Type B pancreatic cell (in vitro differentiated cells): ENCODE measurements around the gene HELB. TPM values are rescaled to one million over a fixed set of nuclear protein-coding genes. Genes with fewer than 3 reads are reported as not detected.

Source experiments
- DNase-seq: peaks from one replicate; pipeline ENCODE4 v3.0.0; 2021; ENCODE audit warnings: mixed read lengths; ENCODE audit not compliant: unreplicated experiment; ENCODE audit errors: extremely low spot score
- H3K27ac Mint-ChIP-seq: 2 replicates; pipeline ENCODE4 v1.8.0; 2021; ENCODE audit warnings: mild to moderate bottlenecking, mixed read lengths
- H3K27me3 Mint-ChIP-seq: 2 replicates; pipeline ENCODE4 v1.8.0; 2021; ENCODE audit warnings: mixed read lengths
- H3K36me3 Mint-ChIP-seq: 2 replicates; pipeline ENCODE4 v1.8.0; 2021; ENCODE audit warnings: mixed read lengths
- H3K4me1 Mint-ChIP-seq: one replicate; pipeline ENCODE4 v1.8.0; 2021; ENCODE audit warnings: mixed read lengths; ENCODE audit not compliant: unreplicated experiment
- H3K4me3 Mint-ChIP-seq: 2 replicates; pipeline ENCODE4 v1.8.0; 2021; ENCODE audit warnings: mild to moderate bottlenecking, mixed read lengths
- H3K9me3 Mint-ChIP-seq: 2 replicates; pipeline ENCODE4 v1.8.0; 2021; ENCODE audit warnings: mixed read lengths
- total RNA-seq: library from RNA; stranded (reverse); gene quantifications from 2 replicates; pipeline ENCODE4 v1.2.1, GENCODE V29; 2021; ENCODE audit warnings: low replicate concordance
- TF ChIP-seq, protein P1 (sequence below): fragments of 200-600 bp; sonication (generic); conservative IDR thresholded peaks from 2 replicates; pipeline ENCODE4 v1.5.0; 2021; ENCODE audit warnings: antibody characterized with exemption, mild to moderate bottlenecking

HELB gene
- total RNA-seq, 1 donor from 2014 or later = 5.5 TPM

DNA sequence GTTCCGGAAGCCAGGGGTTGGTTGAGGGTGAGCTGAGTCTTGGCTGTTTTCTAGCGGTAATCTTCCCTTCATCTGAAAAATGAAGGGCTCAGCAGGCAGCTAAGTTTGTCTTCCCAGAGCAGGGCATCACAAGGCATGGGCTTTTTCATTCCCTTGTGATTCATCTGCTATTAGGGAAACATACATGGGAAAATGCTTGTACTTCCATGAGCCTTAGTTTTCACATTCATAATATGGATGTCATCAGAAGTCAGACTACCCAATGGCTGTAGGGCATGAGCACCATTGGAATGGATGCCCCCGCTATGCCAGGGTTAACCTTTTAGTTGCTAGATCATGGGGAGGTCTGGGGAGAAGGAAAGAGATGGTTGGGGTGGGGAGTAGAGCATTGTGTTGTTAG lies 18.7 kb downstream of the HELB start:
- DNase-seq = no peak
- peaks cover 3% of the 10 kb centered on the region for H3K36me3 Mint-ChIP-seq
- H3K4me3 Mint-ChIP-seq = no peak overlapping the region
- no peaks in the 10 kb centered on the region for H3K9me3 Mint-ChIP-seq
- no peaks in the 10 kb centered on the region for H3K27me3 Mint-ChIP-seq
- H3K27ac Mint-ChIP-seq = no peak overlapping the region
- TF ChIP-seq, protein P1, sequence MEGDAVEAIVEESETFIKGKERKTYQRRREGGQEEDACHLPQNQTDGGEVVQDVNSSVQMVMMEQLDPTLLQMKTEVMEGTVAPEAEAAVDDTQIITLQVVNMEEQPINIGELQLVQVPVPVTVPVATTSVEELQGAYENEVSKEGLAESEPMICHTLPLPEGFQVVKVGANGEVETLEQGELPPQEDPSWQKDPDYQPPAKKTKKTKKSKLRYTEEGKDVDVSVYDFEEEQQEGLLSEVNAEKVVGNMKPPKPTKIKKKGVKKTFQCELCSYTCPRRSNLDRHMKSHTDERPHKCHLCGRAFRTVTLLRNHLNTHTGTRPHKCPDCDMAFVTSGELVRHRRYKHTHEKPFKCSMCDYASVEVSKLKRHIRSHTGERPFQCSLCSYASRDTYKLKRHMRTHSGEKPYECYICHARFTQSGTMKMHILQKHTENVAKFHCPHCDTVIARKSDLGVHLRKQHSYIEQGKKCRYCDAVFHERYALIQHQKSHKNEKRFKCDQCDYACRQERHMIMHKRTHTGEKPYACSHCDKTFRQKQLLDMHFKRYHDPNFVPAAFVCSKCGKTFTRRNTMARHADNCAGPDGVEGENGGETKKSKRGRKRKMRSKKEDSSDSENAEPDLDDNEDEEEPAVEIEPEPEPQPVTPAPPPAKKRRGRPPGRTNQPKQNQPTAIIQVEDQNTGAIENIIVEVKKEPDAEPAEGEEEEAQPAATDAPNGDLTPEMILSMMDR = no peak
- H3K4me1 Mint-ChIP-seq = peaks cover 4% of the 10 kb centered on the region

DNA sequence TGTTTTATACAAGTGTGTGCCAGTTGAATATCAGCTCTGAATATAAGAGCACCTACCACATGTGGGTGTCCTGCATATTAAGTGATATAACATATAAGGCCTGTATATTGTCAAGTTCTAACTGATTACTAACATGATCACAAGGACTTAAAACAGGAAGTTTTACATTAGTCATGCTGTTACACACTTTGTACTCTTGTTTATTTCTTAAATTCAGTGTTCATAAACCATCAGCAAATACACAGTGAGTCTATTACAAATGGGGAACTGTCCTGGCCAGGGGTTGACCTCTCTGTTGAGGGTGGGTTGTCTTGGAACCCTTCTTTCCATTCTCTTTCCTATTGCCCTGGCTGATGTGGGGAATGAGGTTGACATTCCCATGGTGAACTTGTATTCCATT lies 19.1 kb downstream of the HELB start:
- H3K4me1 Mint-ChIP-seq = peaks cover 4% of the 10 kb centered on the region
- TF ChIP-seq, protein P1 = no peak
- H3K27ac Mint-ChIP-seq = no peak overlapping the region
- H3K27me3 Mint-ChIP-seq = no peaks in the 10 kb centered on the region
- no peaks in the 10 kb centered on the region for H3K9me3 Mint-ChIP-seq
- H3K36me3 Mint-ChIP-seq = peaks cover 3% of the 10 kb centered on the region
- no peak for DNase-seq
- H3K4me3 Mint-ChIP-seq = no peak overlapping the region

DNA sequence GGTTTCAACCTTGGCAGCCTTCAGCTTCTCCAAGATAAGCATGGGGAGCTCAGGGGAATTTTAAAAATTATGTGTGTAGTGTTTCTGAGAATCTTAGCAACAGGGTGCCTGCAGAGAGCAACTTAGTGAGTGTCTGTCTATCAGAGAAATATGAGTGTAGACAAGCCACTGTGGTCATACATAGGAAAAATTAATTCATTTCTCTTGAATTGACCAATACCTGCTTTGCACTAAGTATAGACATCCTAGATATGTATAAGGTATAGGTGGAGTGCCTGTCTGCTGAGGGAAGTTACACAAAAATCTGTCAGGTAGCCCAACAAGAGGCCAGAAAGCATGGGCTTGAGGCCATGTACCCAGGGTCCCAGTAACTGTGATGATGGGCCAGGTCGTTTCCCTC lies 20.7 kb downstream of the HELB start:
- Mint-ChIP-seq H3K4me3 (no peak overlapping the region), H3K9me3 (no peaks in the 10 kb centered on the region), H3K27ac (no peak overlapping the region), H3K4me1 (peaks cover 4% of the 10 kb centered on the region), H3K27me3 (no peaks in the 10 kb centered on the region), H3K36me3 (peaks cover 14% of the 10 kb centered on the region)
- TF ChIP-seq, protein P1 = no peak
- no peak for DNase-seq

DNA sequence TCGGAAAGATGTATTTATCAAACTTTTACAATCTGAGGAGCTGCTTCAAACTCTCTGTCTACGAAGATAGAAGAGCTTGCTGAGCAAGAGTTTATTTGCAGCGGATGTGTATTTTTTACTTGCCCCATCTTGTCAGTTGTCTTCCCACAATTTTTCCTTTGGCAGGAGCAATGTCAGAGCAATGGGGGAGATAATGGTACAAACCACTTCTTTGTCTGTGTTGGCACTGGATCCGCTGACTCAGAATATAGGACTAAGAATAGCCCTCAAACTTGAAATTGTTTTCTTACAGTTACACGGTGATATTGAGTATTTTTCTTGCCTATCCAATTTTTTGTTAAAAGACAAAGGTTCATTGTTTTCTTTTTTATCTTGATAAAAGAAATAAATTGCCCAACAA lies 27.6 kb downstream of the HELB start:
- Mint-ChIP-seq H3K27me3 (no peaks in the 10 kb centered on the region), H3K9me3 (no peaks in the 10 kb centered on the region), H3K27ac (no peak overlapping the region), H3K4me1 (no peaks in the 10 kb centered on the region), H3K4me3 (no peak overlapping the region), H3K36me3 (peaks cover 24% of the 10 kb centered on the region)
- TF ChIP-seq, protein P1 = no peak
- DNase-seq = no peak

DNA sequence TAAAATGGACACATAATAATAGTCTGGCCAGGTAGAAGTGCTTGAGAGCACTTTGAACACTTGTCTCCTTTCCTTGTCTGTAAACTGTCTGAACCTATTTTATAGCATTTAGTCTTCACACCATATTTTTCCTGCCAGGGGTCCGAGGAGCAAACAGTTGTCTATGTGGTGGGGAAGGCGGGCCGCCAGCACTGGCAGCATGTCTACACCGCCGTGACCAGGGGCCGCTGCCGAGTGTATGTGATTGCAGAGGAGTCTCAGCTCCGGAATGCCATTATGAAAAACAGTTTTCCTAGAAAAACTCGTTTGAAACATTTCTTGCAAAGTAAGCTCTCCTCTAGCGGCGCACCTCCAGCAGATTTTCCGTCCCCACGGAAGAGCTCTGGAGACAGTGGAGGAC lies 28.7 kb downstream of the HELB start:
- no peaks in the 10 kb centered on the region for H3K9me3 Mint-ChIP-seq
- no peak for DNase-seq
- peaks cover 24% of the 10 kb centered on the region for H3K36me3 Mint-ChIP-seq
- H3K27me3 Mint-ChIP-seq = no peaks in the 10 kb centered on the region
- no peak overlapping the region for H3K27ac Mint-ChIP-seq
- TF ChIP-seq, protein P1 = no peak
- H3K4me3 Mint-ChIP-seq = no peak overlapping the region
- H3K4me1 Mint-ChIP-seq = no peaks in the 10 kb centered on the region

DNA sequence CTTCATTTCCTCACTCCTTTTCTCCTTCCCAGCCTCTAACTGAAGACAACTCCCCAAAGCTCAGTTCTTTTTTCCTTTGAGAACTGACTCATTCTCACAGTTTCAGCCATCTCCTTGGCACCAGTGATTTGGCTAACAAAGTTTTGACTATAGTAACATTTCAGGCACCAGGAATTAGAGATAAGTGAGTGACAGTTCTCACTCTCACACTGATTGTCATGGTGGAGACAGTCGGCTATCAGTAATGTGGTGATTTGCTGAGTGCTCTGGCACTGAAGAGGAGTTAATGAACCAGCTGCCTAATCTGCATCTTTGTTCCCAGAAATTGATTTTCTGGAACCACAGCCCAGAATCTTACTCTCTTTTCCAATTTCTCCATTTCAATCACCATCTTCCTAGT lies 29.5 kb downstream of the HELB start:
- no peaks in the 10 kb centered on the region for H3K27me3 Mint-ChIP-seq
- no peak overlapping the region for H3K4me3 Mint-ChIP-seq
- H3K9me3 Mint-ChIP-seq = no peaks in the 10 kb centered on the region
- TF ChIP-seq, protein P1 = no peak
- H3K4me1 Mint-ChIP-seq = no peaks in the 10 kb centered on the region
- no peak for DNase-seq
- no peak overlapping the region for H3K27ac Mint-ChIP-seq
- H3K36me3 Mint-ChIP-seq = peaks cover 24% of the 10 kb centered on the region
